IMR-90 (cell line): ENCODE data around the gene MTIF2. TPM values are rescaled to one million over a fixed set of nuclear protein-coding genes. Genes with fewer than 3 reads are reported as not detected.

Experiments used
- ATAC-seq: fragments of 200-7000 bp; cut with Tn5 transposase; 2 replicates; pipeline ENCODE4 v1.9.1; 2020; ENCODE audit warnings: low read depth, mild to moderate bottlenecking, moderate library complexity
- BruUV-seq: library from RNA; stranded (reverse); fragments of 400-500 nt; replicated peaks from 2 replicates; lab custom pipeline; 2021; lab: Mats Ljungman, UMichigan
- CTCF ChIA-PET: fragments of 300-600 bp; formaldehyde crosslinking; extraction: SDS; loops from one replicate; lab custom pipeline; 2021; ENCODE audit warnings: antibody characterized with exemption; lab: Yijun Ruan, JAX
- POLR2A ChIA-PET: fragments of 300-600 bp; sonication (Branson Sonifier 250); formaldehyde crosslinking; loops from one replicate; lab custom pipeline; 2022; ENCODE audit warnings: antibody characterized with exemption; ENCODE audit not compliant: unreplicated experiment; lab: Charles Lee
- DNase-seq: peaks from one replicate; pipeline ENCODE4 v3.0.0; 2013
- H2AFZ ChIP-seq: replicated peaks from 2 replicates; pipeline ENCODE3; 2013; ENCODE audit warnings: low read length, mild to moderate bottlenecking; ENCODE audit not compliant: poor library complexity
- H2AK5ac ChIP-seq: 2 replicates; pipeline ENCODE4 v1.6.1; 2013; ENCODE audit warnings: low read depth, low read length, inconsistent platforms
- H2AK9ac ChIP-seq: replicated peaks from 2 replicates; pipeline ENCODE3; 2013; ENCODE audit warnings: mild to moderate bottlenecking, low read depth, low read length, moderate library complexity; ENCODE audit not compliant: poor library complexity
- H2BK120ac ChIP-seq: 2 replicates; pipeline ENCODE4 v1.6.1; 2013; ENCODE audit warnings: low read depth, low read length, inconsistent platforms
- H2BK15ac ChIP-seq: 3 replicates; pipeline ENCODE4 v1.6.1; 2013; ENCODE audit warnings: low read depth, low read length, inconsistent platforms
- H2BK20ac ChIP-seq: 2 replicates; pipeline ENCODE4 v1.6.1; 2013; ENCODE audit warnings: low read depth, mild to moderate bottlenecking, inconsistent platforms, low read length, moderate library complexity
- H2BK5ac ChIP-seq: 2 replicates; pipeline ENCODE4 v1.6.1; 2013; ENCODE audit warnings: mild to moderate bottlenecking, low read depth, low read length, inconsistent platforms; ENCODE audit not compliant: poor library complexity, severe bottlenecking
- H3K14ac ChIP-seq: replicated peaks from 2 replicates; pipeline ENCODE4 v1.6.1; 2013; ENCODE audit warnings: low read depth, low read length, inconsistent platforms
- H3K18ac ChIP-seq: 2 replicates; pipeline ENCODE4 v1.6.1; 2013; ENCODE audit warnings: low read depth, low read length, control low read depth
- H3K23ac ChIP-seq: 2 replicates; pipeline ENCODE4 v1.6.1; 2013; ENCODE audit warnings: low read depth, low read length, inconsistent platforms
- H3K27ac ChIP-seq: 2 replicates; pipeline ENCODE4 v1.5.1; 2013; ENCODE audit warnings: mild to moderate bottlenecking, control low read depth, low read length; ENCODE audit not compliant: insufficient read depth
- H3K27me3 ChIP-seq: 2 replicates; pipeline ENCODE4 v1.6.1; 2013; ENCODE audit warnings: low read length; ENCODE audit not compliant: control insufficient read depth, insufficient read depth
- H3K36me3 ChIP-seq: 2 replicates; pipeline ENCODE4 v1.6.1; 2013; ENCODE audit warnings: low read length, mixed read lengths; ENCODE audit not compliant: control insufficient read depth, insufficient read depth
- H3K4ac ChIP-seq: 2 replicates; pipeline ENCODE4 v1.6.1; 2013; ENCODE audit warnings: low read depth, low read length, inconsistent platforms
- H3K4me1 ChIP-seq: 2 replicates; pipeline ENCODE4 v1.6.1; 2013; ENCODE audit warnings: low read length, mixed read lengths; ENCODE audit not compliant: control insufficient read depth, insufficient read depth
- H3K4me2 ChIP-seq: 2 replicates; pipeline ENCODE4 v1.6.1; 2013; ENCODE audit warnings: low read depth, mild to moderate bottlenecking, control low read depth, low read length, moderate library complexity
- H3K4me3 ChIP-seq: 2 replicates; pipeline ENCODE4 v1.5.1; 2013; ENCODE audit warnings: low read depth, mild to moderate bottlenecking, control low read depth, low read length, moderate library complexity; ENCODE audit not compliant: insufficient read depth
- H3K56ac ChIP-seq: 2 replicates; pipeline ENCODE4 v1.6.1; 2013; ENCODE audit warnings: low read length, inconsistent platforms; ENCODE audit not compliant: insufficient read depth; ENCODE audit errors: extremely low read depth
- H3K79me1 ChIP-seq, 2 experiments: 2 replicates each; pipeline ENCODE4 v1.6.1; 2013; ENCODE audit warnings: low read length in 2 of 2, inconsistent platforms in 1 of 2, low read depth in 1 of 2
- H3K9ac ChIP-seq: 2 replicates; pipeline ENCODE4 v1.6.1; 2013; ENCODE audit warnings: low read depth, low read length, control low read depth
- H3K9me1 ChIP-seq: 2 replicates; pipeline ENCODE4 v1.6.1; 2013; ENCODE audit warnings: low read length, inconsistent platforms; ENCODE audit not compliant: insufficient read depth
- H3K9me3 ChIP-seq: 2 replicates; pipeline ENCODE4 v1.6.1; 2013; ENCODE audit warnings: low read length; ENCODE audit not compliant: control insufficient read depth, insufficient read depth
- H4K20me1 ChIP-seq: 2 replicates; pipeline ENCODE4 v1.6.1; 2013; ENCODE audit warnings: low read length, inconsistent platforms; ENCODE audit not compliant: insufficient read depth
- H4K5ac ChIP-seq: 2 replicates; pipeline ENCODE4 v1.6.1; 2013; ENCODE audit warnings: mild to moderate bottlenecking, low read depth, low read length, control low read depth
- H4K8ac ChIP-seq, 2 experiments: 2 replicates each; pipeline ENCODE4 v1.6.1; 2013; ENCODE audit warnings: low read depth in 2 of 2, low read length in 2 of 2, control low read depth in 1 of 2, inconsistent platforms in 1 of 2
- H4K91ac ChIP-seq: 2 replicates; pipeline ENCODE4 v1.6.1; 2013; ENCODE audit warnings: low read depth, low read length, inconsistent platforms; ENCODE audit not compliant: insufficient read depth
- CEBPB ChIP-seq: IDR thresholded peaks from 2 replicates; pipeline ENCODE4 v1.6.1; 2012; ENCODE audit warnings: low read depth, low read length, improper control_type of control experiment
- RFX5 ChIP-seq: IDR thresholded peaks from 2 replicates; pipeline ENCODE4 v1.8.0; 2012; ENCODE audit warnings: low read depth, mild to moderate bottlenecking, low read length, moderate library complexity
- WGBS, 2 experiments: methylation state at CpG; one replicate each; pipeline versions ENCODE4 v1.1.5 to v1.1.7; 2013; ENCODE audit warnings: missing lambda C conversion rate in 2 of 2; ENCODE audit not compliant: insufficient read length in 1 of 2; ENCODE audit errors: extremely low coverage in 2 of 2; 5-methylcytosine and 5-hydroxymethylcytosine counted together
- dilution Hi-C: fragments of 300-500 bp; cut with HindIII; formaldehyde crosslinking; loops from one replicate; pipeline ENCODE4 v1.14.3; 2018; ENCODE audit warnings: low sequenced_read_pairs; ENCODE audit not compliant: unreplicated experiment
- in situ Hi-C: fragments of 300-500 bp; cut with MboI; formaldehyde crosslinking; loops from 3 replicates; pipeline ENCODE4 v1.14.3; 2019; ENCODE audit warnings: low sequenced_read_pairs, inconsistent platforms, mixed read lengths
- intact Hi-C: fragments of 100-400 bp; cut with micrococcal nuclease; formaldehyde crosslinking; loops from 2 replicates; pipeline ENCODE4 v1.10.0; 2022
- polyA plus RNA-seq, 3 experiments: library from polyadenylated mRNA; depleted of rRNA; stranded (reverse); fragments of >200 nt; gene quantifications; 2 replicates each; pipeline ENCODE4 v1.2.3, GENCODE V29; 2012; ENCODE audit warnings: low replicate concordance in 1 of 3
- total RNA-seq: library from RNA; depleted of rRNA; stranded (reverse); fragments of >200 nt; gene quantifications from 2 replicates; pipeline ENCODE4 v1.2.3, GENCODE V29; 2012
- TF ChIP-seq, protein P1 (sequence below): fragments of 150-350 bp; IDR thresholded peaks from 2 replicates; pipeline ENCODE4 v1.6.1; 2016; ENCODE audit warnings: low read depth, mild to moderate bottlenecking, low read length, moderate library complexity, borderline replicate concordance

Gene MTIF2
- total and polyA plus RNA-seq, 2 of the 4 experiments (the other 2 are of a cell fraction), result 10.8 to 22.6 TPM

DNA sequence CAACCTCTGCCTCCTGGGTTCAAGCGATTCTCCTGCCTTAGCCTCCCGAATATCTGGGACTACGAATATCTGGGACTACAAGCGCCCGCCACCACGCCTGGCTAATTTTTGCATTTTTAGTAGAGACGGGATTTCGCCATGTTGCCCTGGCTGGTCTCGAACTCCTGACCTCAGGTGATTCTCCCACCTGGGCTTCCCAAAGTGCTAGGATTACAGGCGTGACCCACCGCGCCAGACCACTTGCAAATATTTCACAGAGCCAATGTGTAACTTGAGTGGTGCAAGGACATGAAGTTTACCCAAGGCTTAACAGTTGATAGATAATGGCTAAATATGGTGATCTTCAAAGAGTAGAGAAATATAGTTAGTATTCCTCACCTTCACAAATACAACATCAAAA lies 14.1 kb upstream of the MTIF2 start:
- Histone ChIP-seq H3K36me3 (no peaks in the 10 kb centered on the region), H3K4me3 (no peak overlapping the region), H3K79me1 (peaks cover 11% of the 10 kb centered on the region in 2 experiments; a peak in 3 of 4 replicates), H3K27ac (no peak overlapping the region), H2BK120ac (no peak overlapping the region), H3K9me1 (0 out of 2 replicates have a peak, but pooled peaks cover 5% of the 10 kb centered on the region), H3K14ac (no peak overlapping the region), H3K18ac (no peak overlapping the region), H3K9me3 (no peaks in the 10 kb centered on the region), H3K23ac (no peak overlapping the region), H4K5ac (no peak overlapping the region), H2AK9ac (no peak overlapping the region), H3K4me2 (no peak overlapping the region), H2BK5ac (no peak overlapping the region), H4K8ac (no peak overlapping the region; a peak in 1 of 4 replicates), H2AFZ (no peak overlapping the region), H3K9ac (no peak overlapping the region), H2BK20ac (no peak overlapping the region), H3K4me1 (0 out of 2 replicates have a peak, but pooled peaks cover 4% of the 10 kb centered on the region), H4K91ac (no peak overlapping the region), H4K20me1 (no peaks in the 10 kb centered on the region), H2BK15ac (no peak overlapping the region), H2AK5ac (no peak overlapping the region), H3K27me3 (no peaks in the 10 kb centered on the region), H3K56ac (no peak overlapping the region), H3K4ac (no peak overlapping the region)
- CTCF ChIA-PET, result no interaction called here
- POLR2A ChIA-PET, result no interaction called here
- WGBS, 2 experiments, result 92% methylated on average over 8 of the region's 12 CpGs; no CpG with 5 or more reads in 1 of the 2 experiments
- no peak for ATAC-seq
- no TSS peak for BruUV-seq
- TF ChIP-seq CEBPB (no peak), RFX5 (no peak)
- TF ChIP-seq, protein P1, sequence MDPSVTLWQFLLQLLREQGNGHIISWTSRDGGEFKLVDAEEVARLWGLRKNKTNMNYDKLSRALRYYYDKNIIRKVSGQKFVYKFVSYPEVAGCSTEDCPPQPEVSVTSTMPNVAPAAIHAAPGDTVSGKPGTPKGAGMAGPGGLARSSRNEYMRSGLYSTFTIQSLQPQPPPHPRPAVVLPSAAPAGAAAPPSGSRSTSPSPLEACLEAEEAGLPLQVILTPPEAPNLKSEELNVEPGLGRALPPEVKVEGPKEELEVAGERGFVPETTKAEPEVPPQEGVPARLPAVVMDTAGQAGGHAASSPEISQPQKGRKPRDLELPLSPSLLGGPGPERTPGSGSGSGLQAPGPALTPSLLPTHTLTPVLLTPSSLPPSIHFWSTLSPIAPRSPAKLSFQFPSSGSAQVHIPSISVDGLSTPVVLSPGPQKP, result no peak
- in situ Hi-C loops, result no loop called here
- DNase-seq, result no peak
- intact Hi-C loops, result loop anchor here (5.0 to 10.0 kb wide), 2 partner anchors 222 to 1321 kb away; no protein-coding TSS in a partner anchor
- dilution Hi-C loops, result no loop called here
